Measurements from ENCODE around the gene PIWIL4. TPM values are rescaled to one million over a fixed set of nuclear protein-coding genes. Genes with fewer than 3 reads are reported as not detected.

PIWIL4 gene
- total and polyA plus RNA-seq, 7 donors = 0.30 to 1.7 (median 0.65) TPM

DNA sequence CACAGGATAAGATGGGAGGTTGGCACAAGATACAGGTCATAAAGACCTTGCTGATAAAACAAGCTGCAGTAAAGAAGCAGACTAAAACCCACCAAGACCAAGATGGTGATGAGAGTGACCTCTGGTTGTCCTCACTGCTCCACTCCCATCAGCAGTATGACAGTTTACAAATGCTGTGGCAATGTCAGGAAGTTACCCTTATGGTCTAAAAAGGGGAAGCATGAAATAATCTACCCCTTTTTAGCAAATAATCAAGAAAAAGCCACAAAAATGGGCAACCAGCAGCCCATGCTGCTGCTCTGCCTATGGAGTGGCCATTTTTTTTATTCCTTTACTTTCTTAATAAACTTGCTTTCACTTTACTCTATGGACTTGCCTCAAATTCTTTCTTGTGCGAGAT lies 8.7 kb upstream of the PIWIL4 start:
- no peak overlapping the region for H3K27ac ChIP-seq
- H3K36me3 ChIP-seq (ENCODE audit: insufficient read depth in 1 of 2, low read depth in 1 of 2) = no peaks in the 10 kb centered on the region
- DNase-seq (no peak), ATAC-seq (no peak)
- TF ChIP-seq, protein P1, sequence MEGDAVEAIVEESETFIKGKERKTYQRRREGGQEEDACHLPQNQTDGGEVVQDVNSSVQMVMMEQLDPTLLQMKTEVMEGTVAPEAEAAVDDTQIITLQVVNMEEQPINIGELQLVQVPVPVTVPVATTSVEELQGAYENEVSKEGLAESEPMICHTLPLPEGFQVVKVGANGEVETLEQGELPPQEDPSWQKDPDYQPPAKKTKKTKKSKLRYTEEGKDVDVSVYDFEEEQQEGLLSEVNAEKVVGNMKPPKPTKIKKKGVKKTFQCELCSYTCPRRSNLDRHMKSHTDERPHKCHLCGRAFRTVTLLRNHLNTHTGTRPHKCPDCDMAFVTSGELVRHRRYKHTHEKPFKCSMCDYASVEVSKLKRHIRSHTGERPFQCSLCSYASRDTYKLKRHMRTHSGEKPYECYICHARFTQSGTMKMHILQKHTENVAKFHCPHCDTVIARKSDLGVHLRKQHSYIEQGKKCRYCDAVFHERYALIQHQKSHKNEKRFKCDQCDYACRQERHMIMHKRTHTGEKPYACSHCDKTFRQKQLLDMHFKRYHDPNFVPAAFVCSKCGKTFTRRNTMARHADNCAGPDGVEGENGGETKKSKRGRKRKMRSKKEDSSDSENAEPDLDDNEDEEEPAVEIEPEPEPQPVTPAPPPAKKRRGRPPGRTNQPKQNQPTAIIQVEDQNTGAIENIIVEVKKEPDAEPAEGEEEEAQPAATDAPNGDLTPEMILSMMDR (IDR thresholded peaks at IDR 0.05) = no peak
- H3K4me1 ChIP-seq = no peaks in the 10 kb centered on the region
- intact Hi-C loops (cut with DNase I) = no loop called here
- 83 to 100% (median 92%) methylated on average over 1 of the region's 1 CpG for WGBS, 3 donors
- no peak overlapping the region for H3K4me3 ChIP-seq
- H3K27me3 ChIP-seq (ENCODE audit: insufficient read depth in 3 of 3, low read length in 2 of 3) = no peaks in the 10 kb centered on the region
- no peaks in the 10 kb centered on the region for H3K9me3 ChIP-seq

DNA sequence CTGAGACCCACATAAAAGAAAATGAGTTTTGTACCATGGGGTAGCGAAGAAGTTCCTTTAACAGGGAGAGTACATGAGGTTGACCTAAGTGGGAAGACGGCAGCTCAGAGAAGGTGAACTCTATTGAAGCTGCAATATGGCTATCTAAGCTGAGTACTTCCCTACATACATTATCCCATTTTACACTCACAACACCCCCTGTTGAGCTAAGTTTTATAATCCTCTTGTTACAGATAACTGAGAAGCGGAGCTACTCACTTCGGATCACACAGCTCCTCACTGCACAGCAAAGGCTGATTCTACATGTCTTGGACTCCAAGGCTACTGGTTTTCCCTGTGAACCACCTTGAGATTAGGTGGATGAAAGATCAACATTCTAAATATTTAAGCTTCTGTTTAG lies 8.2 kb upstream of the PIWIL4 start:
- H3K4me1 ChIP-seq = no peaks in the 10 kb centered on the region
- WGBS, 3 donors = 93 to 97% (median 96%) methylated on average over 4 of the region's 4 CpGs
- DNase-seq (no peak), ATAC-seq (no peak)
- intact Hi-C loops (cut with DNase I) = no loop called here
- H3K9me3 ChIP-seq = no peaks in the 10 kb centered on the region
- no peaks in the 10 kb centered on the region for H3K27me3 ChIP-seq (ENCODE audit: insufficient read depth in 3 of 3, low read length in 2 of 3)
- TF ChIP-seq, protein P1 (IDR thresholded peaks at IDR 0.05) = no peak
- no peak overlapping the region for H3K27ac ChIP-seq
- no peaks in the 10 kb centered on the region for H3K36me3 ChIP-seq (ENCODE audit: insufficient read depth in 1 of 2, low read depth in 1 of 2)
- H3K4me3 ChIP-seq = no peak overlapping the region

DNA sequence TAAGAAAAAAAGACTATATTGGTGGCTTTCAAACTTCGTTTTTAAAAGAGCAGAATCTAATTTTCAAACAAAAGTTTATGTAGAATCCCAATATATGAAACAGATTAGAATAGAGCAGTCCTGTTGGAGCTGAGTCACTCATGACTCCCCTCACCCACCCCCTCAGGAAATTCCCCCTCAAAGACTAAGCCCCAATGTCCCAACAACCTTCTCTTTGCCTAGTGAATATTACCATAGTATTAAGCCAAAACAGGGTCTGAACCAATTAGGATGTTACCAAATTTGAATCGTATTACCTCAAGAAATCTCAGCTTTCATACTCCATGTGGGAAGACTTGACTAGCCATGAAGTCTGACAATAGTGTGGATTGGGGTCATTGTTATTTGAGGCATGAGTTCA lies 7.8 kb upstream of the PIWIL4 start:
- Histone ChIP-seq H3K27ac (no peak overlapping the region), H3K9me3 (no peaks in the 10 kb centered on the region)

DNA sequence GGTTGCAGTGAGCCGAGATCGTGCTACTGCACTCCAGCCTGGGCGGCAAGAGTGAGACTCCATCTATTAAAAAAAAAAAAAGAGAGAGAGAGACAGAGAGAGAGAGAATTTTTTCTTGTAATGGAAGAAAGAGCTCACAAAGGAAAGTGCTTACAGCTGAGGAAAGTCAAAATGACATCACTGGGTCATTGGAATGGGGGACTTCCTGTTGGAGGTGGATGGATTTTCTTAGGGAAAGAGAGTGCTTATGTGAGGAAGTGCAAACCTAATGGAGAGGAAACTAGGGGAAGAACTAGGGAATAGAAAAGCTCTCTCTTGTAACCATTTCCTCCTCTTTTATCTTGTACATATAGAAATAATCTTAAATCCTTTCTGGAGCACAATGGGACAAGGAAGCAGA lies 6.3 kb upstream of the PIWIL4 start:
- intact Hi-C loops (cut with DNase I) = loop anchor here in 1 of 2 donors (5.0 kb wide), 1 partner anchor 39 kb away; no protein-coding TSS in a partner anchor
- H3K9me3 ChIP-seq = no peaks in the 10 kb centered on the region
- TF ChIP-seq, protein P1 (IDR thresholded peaks at IDR 0.05) = no peak
- ATAC-seq = no peak
- WGBS, 3 donors = 94 to 98% (median 94%) methylated on average over 3 of the region's 3 CpGs
- no peak overlapping the region for H3K4me3 ChIP-seq
- H3K27ac ChIP-seq = no peak overlapping the region
- DNase-seq = no peak
- H3K4me1 ChIP-seq = no peaks in the 10 kb centered on the region
- no peaks in the 10 kb centered on the region for H3K27me3 ChIP-seq (ENCODE audit: insufficient read depth in 3 of 3, low read length in 2 of 3)
- no peaks in the 10 kb centered on the region for H3K36me3 ChIP-seq (ENCODE audit: insufficient read depth in 1 of 2, low read depth in 1 of 2)

More for the DNA sequence above, 7.8 kb upstream of the PIWIL4 start:
- intact Hi-C loops (cut with DNase I) = no loop called here
- no peaks in the 10 kb centered on the region for H3K27me3 ChIP-seq (ENCODE audit: insufficient read depth in 3 of 3, low read length in 2 of 3)
- DNase-seq (no peak), ATAC-seq (no peak)
- TF ChIP-seq, protein P1 (IDR thresholded peaks at IDR 0.05) = no peak
- 88 to 93% (median 88%) methylated on average over 2 of the region's 2 CpGs for WGBS, 3 donors
- no peaks in the 10 kb centered on the region for H3K36me3 ChIP-seq (ENCODE audit: insufficient read depth in 1 of 2, low read depth in 1 of 2)
- no peak overlapping the region for H3K4me3 ChIP-seq
- no peaks in the 10 kb centered on the region for H3K4me1 ChIP-seq

DNA sequence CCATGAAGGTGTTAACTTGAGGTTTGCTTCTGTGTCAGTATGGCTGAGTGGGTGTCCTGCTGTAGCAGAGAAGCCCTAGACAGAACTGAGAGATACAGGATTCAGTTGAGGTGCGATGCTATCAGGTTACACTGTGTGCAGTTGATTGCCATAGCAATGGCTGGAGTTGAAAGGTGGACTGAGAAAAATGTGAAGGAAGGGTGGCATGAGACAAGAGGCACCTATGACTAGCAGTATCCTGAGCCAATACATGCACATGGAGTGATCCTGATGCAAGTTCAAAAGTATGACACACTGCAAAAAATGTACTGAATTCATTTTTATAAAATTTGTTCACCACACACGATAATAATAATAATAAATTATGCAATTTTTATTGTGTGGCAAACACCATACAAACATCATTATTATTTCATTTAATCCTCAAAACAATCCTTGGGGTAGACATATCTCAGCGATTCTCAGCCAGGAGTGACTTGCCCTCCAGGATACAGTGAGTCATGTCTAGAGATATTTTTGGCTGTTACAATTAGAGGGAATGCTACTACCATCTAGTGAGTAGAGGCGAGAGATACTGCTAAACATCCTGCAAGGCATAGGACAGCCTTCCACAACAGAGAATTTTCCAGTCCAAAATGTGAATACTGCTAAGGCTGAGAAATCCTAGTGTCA lies 3.9 kb upstream of the PIWIL4 start:
- DNase-seq (no peak), ATAC-seq (peak; percentile 85 to 99 (median 94))
- Histone ChIP-seq H3K4me3 (no peak overlapping the region), H3K9me3 (no peaks in the 10 kb centered on the region), H3K4me1 (no peaks in the 10 kb centered on the region), H3K36me3 (ENCODE audit: insufficient read depth in 1 of 2, low read depth in 1 of 2) (no peaks in the 10 kb centered on the region), H3K27me3 (ENCODE audit: insufficient read depth in 3 of 3, low read length in 2 of 3) (no peaks in the 10 kb centered on the region), H3K27ac (no peak overlapping the region)
- TF ChIP-seq, protein P1 (IDR thresholded peaks at IDR 0.05) = peak; percentile 36
- 58 to 61% (median 61%) methylated on average over 4 of the region's 4 CpGs for WGBS, 3 donors
- intact Hi-C loops (cut with DNase I) = loop anchor here (2.0 to 5.0 kb wide), 2 partner anchors 41 to 43 kb away; no protein-coding TSS in a partner anchor
